Heart right ventricle (tissue), 16 donors: ENCODE data around the gene CHSY1. TPM values are rescaled to one million over a fixed set of nuclear protein-coding genes. Genes with fewer than 3 reads are reported as not detected.

Experiments
- ATAC-seq, 8 donors: fragments of 200-7000 bp; cut with Tn5 transposase; one replicate each; pipeline ENCODE4 v1.9.1; 2020; ENCODE audit warnings: mild to moderate bottlenecking in 8 of 8, moderate library complexity in 8 of 8, moderate number of reproducible peaks in 1 of 8
- DNase-seq, 2 donors: peaks; one replicate each; pipeline ENCODE4 v3.0.0-alpha.2; 2020
- H3K27ac ChIP-seq, 10 donors: fragments of 200-600 bp; sonication (generic) in 2 of 10; one replicate each; pipeline versions ENCODE4 v1.5.0 to v1.8.0; 2020 to 2022; ENCODE audit warnings: mild to moderate bottlenecking in 3 of 10
- H3K27me3 ChIP-seq, 7 donors: fragments of 200-600 bp; one replicate each; pipeline ENCODE4 v1.8.0; 2021 to 2022; ENCODE audit warnings: mild to moderate bottlenecking in 2 of 7
- H3K36me3 ChIP-seq, 9 donors: fragments of 200-600 bp; sonication (generic) in 1 of 9; one replicate each; pipeline versions ENCODE4 v1.5.0 to v1.8.0; 2020 to 2022; ENCODE audit warnings: mild to moderate bottlenecking in 2 of 9
- H3K4me1 ChIP-seq, 9 donors: fragments of 200-600 bp; sonication (generic) in 1 of 9; one replicate each; pipeline versions ENCODE4 v1.5.0 to v1.8.0; 2020 to 2022; ENCODE audit warnings: mild to moderate bottlenecking in 4 of 9
- H3K4me3 ChIP-seq, 10 donors: fragments of 200-600 bp; sonication (generic) in 2 of 10; one replicate each; pipeline versions ENCODE4 v1.5.0 to v1.8.0; 2020 to 2022; ENCODE audit warnings: mild to moderate bottlenecking in 7 of 10, moderate library complexity in 2 of 10
- H3K9me3 ChIP-seq, 11 donors: fragments of 200-600 bp in 10 of 11; sonication (generic) in 2 of 11; one replicate each; pipeline versions ENCODE4 v1.5.0 to v1.8.0; 2013 to 2022; ENCODE audit warnings: mild to moderate bottlenecking in 2 of 11, control low read depth in 1 of 11, moderate library complexity in 1 of 11
- WGBS, 2 donors: extraction: QIAGEN DNeasy Blood & Tissue Kit; methylation state at CpG; one replicate each; pipeline ENCODE4 v1.1.7; 2013; ENCODE audit warnings: inconsistent platforms in 1 of 2; 5-methylcytosine and 5-hydroxymethylcytosine counted together
- intact Hi-C, 10 donors: fragments of 100-400 bp; cut with DNase I; formaldehyde crosslinking; loops; one replicate each; pipeline versions ENCODE4 v1.11.1 to v1.14.2; 2022
- polyA plus RNA-seq, 2 donors: library from polyadenylated mRNA; stranded (reverse); fragments of 200-250 nt; gene quantifications; one replicate each; pipeline ENCODE4 v1.2.3, GENCODE V29; 2013
- total RNA-seq, 10 donors: library from RNA; stranded (reverse); fragmentation: NEBNext Ultra II Directional in 3 of 10; extraction: Animal tissue kit (Norgen Biotek cat#: 25700) in 3 of 10; gene quantifications; one replicate each; pipeline versions ENCODE4 v1.2.1 to v1.2.4, GENCODE V29; 2021 to 2023
- TF ChIP-seq, protein P1 (sequence below), 9 donors: fragments of 200-600 bp; sonication (generic) in 2 of 9; IDR thresholded peaks; one replicate each; pipeline versions ENCODE4 v1.5.0 to v1.8.0; 2021 to 2022; ENCODE audit warnings: antibody characterized with exemption in 9 of 9, mild to moderate bottlenecking in 5 of 9, moderate library complexity in 1 of 9
- donor health status: Arrhythmogenic right ventricular cardiomyopathy.
- donor health status: ischemic (EF 13 %, LVEDD 7.1; RV severe dilation, severe dysfunction).
- donor health status: healthy with polysubstance abuse.
- donor health status: DM: no; HTN: yes; CAD: no.
- donor health status: DM: no; HTN: no; CAD: no.
- donor health status: ischemic (EF 25% LVEDD 6.9; RV normal size, moderate dysfunction).
- donor health status: ischemic (EF 25% LVEDD 5.7; RV mildly dilated, moderate dysfunction).
- donor health status: healthy.
- donor health status: DM: yes; HTN: yes; CAD: no.
- donor health status: Ischemic cardiomyopathy.
- donor health status: ischemic (EF 35%, LVEDD 5.7; RV mildly dilated, moderate dysfunction).
- donor health status: nonischemic (EF 11% LVEDD 7.7; RV severe dilation, severe dysfunction).
- donor health status: DM: yes; HTN: yes; CAD: no.
- donor health status: PGD.
- donor health status: ischemic (EF 29% LVEDD 5.4; RV normal size, mild dysfunction).
- donor health status: nonischemic (EF 23%, LVEDD 6.1; RV moderate dilation, normal function).

The CHSY1 gene
- total and polyA plus RNA-seq, 12 donors: 6.9 to 35.1 (median 14.6) TPM

DNA sequence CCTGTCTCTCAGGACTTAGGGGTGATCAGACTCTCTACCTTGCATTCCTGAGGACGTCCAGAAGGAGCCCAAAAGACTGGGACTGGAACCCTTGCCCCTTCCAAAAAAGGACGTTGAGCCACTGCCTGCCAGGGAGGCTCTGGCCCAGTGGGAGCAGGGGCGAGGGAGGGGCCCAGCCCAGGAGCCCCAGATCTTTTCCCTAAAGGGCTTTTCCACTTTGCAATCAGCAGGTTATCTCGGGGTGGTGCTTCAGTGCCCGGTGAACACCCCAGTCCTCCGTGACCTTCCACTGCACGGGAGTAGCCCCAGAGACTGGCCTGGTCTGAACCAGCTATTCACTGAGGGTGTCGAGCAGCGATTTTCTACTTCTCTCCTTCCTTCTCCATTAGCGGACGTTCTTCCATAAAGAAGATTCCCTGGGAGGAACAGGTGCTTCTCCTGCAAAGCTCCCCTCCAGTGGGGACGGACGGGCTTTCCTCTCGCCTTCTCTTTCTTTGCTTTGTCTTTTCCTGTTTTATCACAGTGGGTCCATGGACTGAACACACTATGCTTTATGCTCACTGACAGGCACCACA lies 113.7 kb downstream of the CHSY1 start:
- Histone ChIP-seq H3K27me3 (no peaks in the 10 kb centered on the region), H3K9me3 (peaks cover 0 to 6% (median 0%) of the 10 kb centered on the region in 11 donors), H3K4me3 (no peak overlapping the region), H3K36me3 (no peaks in the 10 kb centered on the region), H3K27ac (peak overlapping the region in 1 of 10 donors; percentile 69), H3K4me1 (peaks cover 0 to 26% (median 4%) of the 10 kb centered on the region in 9 donors)
- 84 to 86% methylated on average over 14 of the region's 14 CpGs for WGBS, 2 donors
- intact Hi-C loops: no loop called here
- peak in 4 of 8 donors; percentile 6 to 11 (median 10) for ATAC-seq
- no peak for DNase-seq
- TF ChIP-seq, protein P1, sequence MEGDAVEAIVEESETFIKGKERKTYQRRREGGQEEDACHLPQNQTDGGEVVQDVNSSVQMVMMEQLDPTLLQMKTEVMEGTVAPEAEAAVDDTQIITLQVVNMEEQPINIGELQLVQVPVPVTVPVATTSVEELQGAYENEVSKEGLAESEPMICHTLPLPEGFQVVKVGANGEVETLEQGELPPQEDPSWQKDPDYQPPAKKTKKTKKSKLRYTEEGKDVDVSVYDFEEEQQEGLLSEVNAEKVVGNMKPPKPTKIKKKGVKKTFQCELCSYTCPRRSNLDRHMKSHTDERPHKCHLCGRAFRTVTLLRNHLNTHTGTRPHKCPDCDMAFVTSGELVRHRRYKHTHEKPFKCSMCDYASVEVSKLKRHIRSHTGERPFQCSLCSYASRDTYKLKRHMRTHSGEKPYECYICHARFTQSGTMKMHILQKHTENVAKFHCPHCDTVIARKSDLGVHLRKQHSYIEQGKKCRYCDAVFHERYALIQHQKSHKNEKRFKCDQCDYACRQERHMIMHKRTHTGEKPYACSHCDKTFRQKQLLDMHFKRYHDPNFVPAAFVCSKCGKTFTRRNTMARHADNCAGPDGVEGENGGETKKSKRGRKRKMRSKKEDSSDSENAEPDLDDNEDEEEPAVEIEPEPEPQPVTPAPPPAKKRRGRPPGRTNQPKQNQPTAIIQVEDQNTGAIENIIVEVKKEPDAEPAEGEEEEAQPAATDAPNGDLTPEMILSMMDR (IDR thresholded peaks at IDR 0.05): no peak

DNA sequence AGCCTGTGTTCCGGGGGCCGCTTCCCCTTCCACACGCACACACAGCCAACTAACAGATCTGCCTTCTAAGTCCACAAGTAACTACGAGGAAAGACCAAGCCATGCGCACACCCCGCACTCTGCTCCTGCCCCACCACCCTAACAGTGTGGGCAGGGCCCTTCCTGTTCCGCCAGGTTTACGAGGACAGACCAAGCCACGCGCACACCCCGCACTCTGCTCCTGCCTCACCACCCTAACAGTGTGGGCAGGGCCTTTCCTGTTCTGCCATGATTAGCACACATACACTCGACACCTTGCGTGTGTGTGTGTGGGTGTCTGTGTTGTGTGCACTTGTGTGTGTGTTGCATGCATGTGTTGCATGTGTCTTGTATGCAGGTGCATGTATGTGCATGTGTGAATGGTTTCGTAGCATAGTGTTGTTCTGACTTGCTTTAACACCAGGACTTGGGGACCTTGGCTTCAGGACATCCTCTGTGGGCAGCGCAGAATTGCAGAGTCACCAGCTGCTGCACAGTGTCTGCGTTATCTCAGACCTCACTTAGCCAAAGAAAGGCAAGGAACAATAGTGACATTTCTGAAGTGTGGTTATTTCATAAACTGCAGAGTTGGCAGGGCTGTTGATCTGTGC lies 114.4 kb downstream of the CHSY1 start:
- WGBS, 2 donors: 75 to 78% methylated on average over 16 of the region's 16 CpGs
- DNase-seq (no peak), ATAC-seq (peak in 7 of 8 donors; percentile 37 to 78 (median 68))

DNA sequence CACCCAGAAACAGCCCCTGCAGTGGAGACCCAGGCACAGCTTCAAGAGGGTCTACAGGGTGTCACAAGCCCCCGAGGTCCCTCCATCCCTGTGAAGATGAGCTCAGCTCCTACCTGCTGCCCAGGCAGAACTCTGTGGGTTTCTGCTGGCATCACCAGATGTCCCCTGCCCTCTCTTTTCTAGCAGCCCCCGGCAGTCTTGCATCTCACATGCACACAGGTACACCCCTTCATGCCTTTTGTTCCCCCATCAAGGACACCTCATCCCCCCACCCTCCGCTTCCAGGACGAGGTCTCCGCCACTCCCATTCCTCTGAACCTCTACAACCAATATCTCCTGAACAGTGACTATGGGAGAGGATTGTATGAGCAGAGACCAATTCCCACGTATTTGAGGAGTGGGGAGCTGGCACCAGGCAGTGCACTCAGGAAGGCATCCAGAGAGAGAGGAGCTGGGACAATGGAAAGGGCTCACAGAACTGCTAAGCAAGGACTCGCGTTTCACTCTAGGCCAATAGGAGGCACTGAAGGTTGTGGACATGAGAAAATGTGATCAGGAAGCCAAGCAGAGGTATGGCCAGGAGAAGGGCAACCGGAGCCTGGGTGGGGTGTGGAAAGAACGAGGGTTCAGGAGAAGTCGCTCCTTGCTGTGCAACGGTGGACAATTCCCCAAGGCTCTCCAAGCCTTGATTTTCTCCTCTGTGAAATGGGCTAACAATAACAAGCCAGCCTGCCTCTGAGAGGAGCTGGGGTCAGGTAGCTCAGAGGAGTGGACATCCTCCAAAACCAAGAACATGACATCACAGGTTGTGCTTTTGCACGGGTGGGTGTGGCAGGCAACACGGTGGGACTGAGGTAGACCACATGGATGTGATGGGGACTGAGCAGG lies 115.2 kb downstream of the CHSY1 start:
- 90 to 93% methylated on average over 14 of the region's 14 CpGs for WGBS, 2 donors

More for the DNA sequence above, 114.4 kb downstream of the CHSY1 start:
- peak overlapping the region in 1 of 10 donors; percentile 69 for H3K27ac ChIP-seq
- TF ChIP-seq, protein P1 (IDR thresholded peaks at IDR 0.05): no peak
- peaks cover 0 to 2% (median 0%) of the 10 kb centered on the region in 7 donors for H3K27me3 ChIP-seq
- peaks cover 0 to 26% (median 4%) of the 10 kb centered on the region in 9 donors for H3K4me1 ChIP-seq
- no peak overlapping the region for H3K4me3 ChIP-seq
- no peaks in the 10 kb centered on the region for H3K36me3 ChIP-seq
- intact Hi-C loops: no loop called here
- H3K9me3 ChIP-seq: peaks cover 0 to 6% (median 0%) of the 10 kb centered on the region in 11 donors

More for the DNA sequence above, 115.2 kb downstream of the CHSY1 start:
- Histone ChIP-seq H3K27me3 (peaks cover 0 to 5% (median 0%) of the 10 kb centered on the region in 7 donors), H3K36me3 (no peaks in the 10 kb centered on the region), H3K4me3 (no peak overlapping the region), H3K9me3 (peaks cover 0 to 6% (median 0%) of the 10 kb centered on the region in 11 donors), H3K27ac (peak overlapping the region in 1 of 10 donors; percentile 69), H3K4me1 (peaks cover 0 to 26% (median 4%) of the 10 kb centered on the region in 9 donors)
- ATAC-seq: no peak
- TF ChIP-seq, protein P1 (IDR thresholded peaks at IDR 0.05): no peak
- intact Hi-C loops: no loop called here
- DNase-seq: no peak
